Psoas muscle (tissue), 8 donors: ENCODE measurements around the gene RBFOX2. TPM values are rescaled to one million over a fixed set of nuclear protein-coding genes. Genes with fewer than 3 reads are reported as not detected.

Experiments
- ATAC-seq, 4 donors: fragments of 200-7000 bp; cut with Tn5 transposase; one replicate each; pipeline ENCODE4 v1.9.1; 2020; ENCODE audit warnings: moderate library complexity in 3 of 4, mild to moderate bottlenecking in 2 of 4
- DNase-seq, 2 donors: peaks; one replicate each; pipeline ENCODE4 v3.0.0-alpha.2; 2020
- H3K27ac ChIP-seq: fragments of 200-600 bp; one replicate; pipeline ENCODE4 v1.8.0; 2022
- H3K27me3 ChIP-seq, 3 donors: fragments of 200-600 bp in 1 of 3; one replicate each; pipeline versions ENCODE4 v1.6.1 to v1.8.0; 2013 to 2022; ENCODE audit warnings: low read length in 2 of 3, mild to moderate bottlenecking in 2 of 3, moderate library complexity in 1 of 3; ENCODE audit not compliant: insufficient read depth in 3 of 3
- H3K36me3 ChIP-seq, 2 donors: fragments of 200-600 bp in 1 of 2; one replicate each; pipeline versions ENCODE4 v1.6.1 to v1.8.0; 2013 to 2022; ENCODE audit warnings: low read depth in 1 of 2, mild to moderate bottlenecking in 1 of 2, moderate library complexity in 1 of 2; ENCODE audit not compliant: insufficient read depth in 1 of 2
- H3K4me1 ChIP-seq: fragments of 200-600 bp; one replicate; pipeline ENCODE4 v1.8.0; 2022
- H3K4me3 ChIP-seq: fragments of 200-600 bp; one replicate; pipeline ENCODE4 v1.8.0; 2022; ENCODE audit warnings: mild to moderate bottlenecking
- H3K9me3 ChIP-seq: fragments of 200-600 bp; one replicate; pipeline ENCODE4 v1.8.0; 2022
- WGBS, 3 donors: extraction: QIAGEN DNeasy Blood & Tissue Kit; methylation state at CpG; one replicate each; pipeline versions ENCODE4 v1.1.6 to v1.1.7; 2013; 5-methylcytosine and 5-hydroxymethylcytosine counted together
- intact Hi-C, 2 donors: fragments of 100-400 bp; cut with DNase I; formaldehyde crosslinking; loops; one replicate each; pipeline versions ENCODE4 v1.11.0 to v1.14.2; 2022
- polyA plus RNA-seq, 3 donors: library from polyadenylated mRNA; stranded (reverse); fragments of 200-250 nt; gene quantifications; one replicate each; pipeline ENCODE4 v1.2.3, GENCODE V29; 2013
- total RNA-seq, 4 donors: library from RNA; stranded (reverse); fragmentation: NEBNext Ultra II Directional in 2 of 4; extraction: Animal tissue kit (Norgen Biotek cat#: 25700) in 2 of 4; gene quantifications; one replicate each; pipeline versions ENCODE4 v1.2.1 to v1.2.4, GENCODE V29; 2021 to 2023
- TF ChIP-seq, protein P1 (sequence below): fragments of 200-600 bp; IDR thresholded peaks from one replicate; pipeline ENCODE4 v1.8.0; 2022; ENCODE audit warnings: antibody characterized with exemption
- donor health status: healthy with polysubstance abuse.
- donor health status: DM: no; HTN: no; CAD: no; lungs with moderate emphysema.
- donor health status: Bipolar disorder and iron deficiency.
- donor health status: healthy.
- donor health status: DM: yes; HTN: yes; CAD: no.
- donor health status: DM: no; HTN: no; CAD: no.
- donor health status: DM: no; HTN: no; CAD: no.
- donor health status: DM: yes; HTN: yes; CAD: no.

RBFOX2 gene
- total and polyA plus RNA-seq, 7 donors, result 7.7 to 50.4 (median 28.4) TPM

GRCh38 chr22:35903571-35904335 lies 124.9 kb downstream of the RBFOX2 start:
- peak overlapping the region; percentile 70 for H3K27ac ChIP-seq
- TF ChIP-seq, protein P1, sequence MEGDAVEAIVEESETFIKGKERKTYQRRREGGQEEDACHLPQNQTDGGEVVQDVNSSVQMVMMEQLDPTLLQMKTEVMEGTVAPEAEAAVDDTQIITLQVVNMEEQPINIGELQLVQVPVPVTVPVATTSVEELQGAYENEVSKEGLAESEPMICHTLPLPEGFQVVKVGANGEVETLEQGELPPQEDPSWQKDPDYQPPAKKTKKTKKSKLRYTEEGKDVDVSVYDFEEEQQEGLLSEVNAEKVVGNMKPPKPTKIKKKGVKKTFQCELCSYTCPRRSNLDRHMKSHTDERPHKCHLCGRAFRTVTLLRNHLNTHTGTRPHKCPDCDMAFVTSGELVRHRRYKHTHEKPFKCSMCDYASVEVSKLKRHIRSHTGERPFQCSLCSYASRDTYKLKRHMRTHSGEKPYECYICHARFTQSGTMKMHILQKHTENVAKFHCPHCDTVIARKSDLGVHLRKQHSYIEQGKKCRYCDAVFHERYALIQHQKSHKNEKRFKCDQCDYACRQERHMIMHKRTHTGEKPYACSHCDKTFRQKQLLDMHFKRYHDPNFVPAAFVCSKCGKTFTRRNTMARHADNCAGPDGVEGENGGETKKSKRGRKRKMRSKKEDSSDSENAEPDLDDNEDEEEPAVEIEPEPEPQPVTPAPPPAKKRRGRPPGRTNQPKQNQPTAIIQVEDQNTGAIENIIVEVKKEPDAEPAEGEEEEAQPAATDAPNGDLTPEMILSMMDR, result no peak
- peaks cover 54% of the 10 kb centered on the region for H3K4me1 ChIP-seq
- intact Hi-C loops, result no loop called here
- peak overlapping the region; percentile 19 for H3K4me3 ChIP-seq
- ATAC-seq (peak in 3 of 4 donors; percentile 8 to 27 (median 17)), DNase-seq (no peak)
- peaks cover 0 to 6% (median 0%) of the 10 kb centered on the region in 3 donors for H3K27me3 ChIP-seq
- 26 to 53% (median 31%) methylated on average over 3 of the region's 3 CpGs for WGBS, 3 donors
- no peaks in the 10 kb centered on the region for H3K36me3 ChIP-seq
- H3K9me3 ChIP-seq, result no peaks in the 10 kb centered on the region

DNA sequence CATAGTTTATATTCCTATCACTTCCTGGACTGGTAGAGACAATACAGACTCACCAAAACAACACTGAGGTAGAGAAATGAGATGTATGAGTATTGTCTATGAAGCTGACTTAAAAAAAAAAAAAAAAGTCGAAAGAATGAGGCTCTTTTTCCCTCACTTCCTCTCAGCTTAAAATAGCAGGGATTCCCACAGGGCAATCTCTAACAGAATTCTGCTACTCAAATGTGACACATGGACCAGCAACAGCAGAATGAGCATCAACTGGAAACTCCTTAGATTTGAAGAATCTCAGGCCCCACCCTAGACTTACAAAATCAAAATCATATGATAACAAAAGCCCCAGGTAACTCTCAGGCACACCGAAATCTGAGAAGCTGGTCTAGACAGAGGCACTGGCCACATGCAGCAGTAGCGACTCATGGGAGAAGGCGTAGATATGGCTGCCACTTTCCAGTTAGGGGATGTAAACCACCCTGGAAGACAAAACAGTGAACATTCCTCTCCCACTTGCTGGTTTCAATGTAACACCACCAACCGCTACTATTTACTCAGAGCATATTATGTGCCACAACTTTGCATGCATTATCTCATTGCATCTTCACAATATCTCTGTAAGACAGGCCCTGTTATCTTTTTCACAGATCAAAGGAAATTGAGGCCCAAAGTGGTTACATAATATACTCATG lies 128.0 kb downstream of the RBFOX2 start:
- Histone ChIP-seq H3K36me3 (no peaks in the 10 kb centered on the region), H3K27me3 (peaks cover 0 to 6% (median 0%) of the 10 kb centered on the region in 3 donors), H3K9me3 (no peaks in the 10 kb centered on the region), H3K4me3 (no peak overlapping the region), H3K27ac (peak overlapping the region; percentile 25), H3K4me1 (peaks cover 48% of the 10 kb centered on the region)
- intact Hi-C loops, result no loop called here
- WGBS, 3 donors, result 66 to 70% (median 70%) methylated on average over 5 of the region's 5 CpGs
- ATAC-seq (no peak), DNase-seq (no peak)
- TF ChIP-seq, protein P1, result no peak

DNA sequence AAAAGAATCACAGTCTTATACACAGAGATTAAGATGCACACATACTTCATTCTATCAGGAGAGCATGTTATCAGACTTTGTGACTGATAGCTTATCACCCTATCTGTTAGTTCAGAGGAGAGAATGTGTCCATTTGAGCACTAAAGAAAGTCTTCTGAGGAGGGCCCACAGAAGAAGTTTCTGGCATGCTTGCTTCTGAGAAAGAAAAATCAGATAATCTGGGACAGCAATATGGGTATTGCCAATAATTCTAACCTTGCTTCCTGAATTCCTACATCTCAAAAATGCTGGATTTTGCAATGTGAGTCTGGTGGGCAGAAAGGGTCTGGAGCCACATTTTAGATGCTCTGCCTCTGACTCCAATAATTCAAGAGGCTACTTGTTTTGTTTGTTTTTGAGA lies 128.9 kb downstream of the RBFOX2 start:
- Histone ChIP-seq H3K4me1 (peaks cover 46% of the 10 kb centered on the region), H3K36me3 (no peaks in the 10 kb centered on the region), H3K27me3 (peaks cover 0 to 6% (median 0%) of the 10 kb centered on the region in 3 donors), H3K9me3 (no peaks in the 10 kb centered on the region), H3K27ac (peak overlapping the region; percentile 25), H3K4me3 (no peak overlapping the region)
- DNase-seq (no peak), ATAC-seq (no peak)
- TF ChIP-seq, protein P1, result no peak
- intact Hi-C loops, result no loop called here

DNA sequence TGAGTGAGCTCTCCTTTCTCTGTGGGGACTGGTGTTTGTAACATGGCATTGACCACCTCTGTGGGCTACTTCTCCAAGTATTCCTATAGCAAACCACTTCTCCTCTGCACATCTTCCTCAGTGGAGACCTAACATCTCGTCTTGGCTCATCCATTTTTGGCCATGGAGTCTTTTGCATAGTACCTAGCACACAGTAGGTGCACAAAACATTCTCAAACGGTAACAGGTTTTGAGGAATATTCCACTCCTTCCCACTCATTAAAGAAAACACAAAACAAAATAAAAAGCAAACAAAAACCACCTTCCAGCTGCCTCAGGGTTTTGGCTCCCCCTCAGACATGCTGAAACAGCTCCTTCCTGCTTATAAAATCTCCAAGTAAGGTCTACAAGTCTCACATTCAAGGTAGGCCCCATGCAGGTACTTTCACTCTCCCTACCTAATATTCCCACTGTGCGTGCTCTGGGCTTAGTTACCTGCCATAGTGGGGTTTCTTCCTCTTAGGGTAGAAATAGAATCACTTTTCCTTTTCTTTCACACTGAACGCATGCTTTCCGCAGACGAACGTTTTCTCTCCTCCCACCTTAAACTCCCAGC lies 132.4 kb downstream of the RBFOX2 start:
- TF ChIP-seq, protein P1, result no peak
- Histone ChIP-seq H3K4me3 (no peak overlapping the region), H3K27ac (no peak overlapping the region), H3K36me3 (no peaks in the 10 kb centered on the region), H3K27me3 (no peaks in the 10 kb centered on the region), H3K4me1 (peaks cover 58% of the 10 kb centered on the region), H3K9me3 (no peaks in the 10 kb centered on the region)
- 82 to 93% (median 84%) methylated on average over 7 of the region's 7 CpGs for WGBS, 3 donors
- ATAC-seq (no peak), DNase-seq (no peak)
- intact Hi-C loops, result no loop called here
